ENCODE data around the gene OR2L8.

- no peak for TF ChIP-seq CTCF (IDR thresholded peaks at IDR 0.05)
- TF ChIP-seq POLR2A (IDR thresholded peaks at IDR 0.05), result no peak
- TF ChIP-seq EP300 (IDR thresholded peaks at IDR 0.05), result no peak
Measured at GRCh38 chr1:247906504-247907047, 42.1 kb upstream of the OR2L8 start.
